ACC112 (cell line): ENCODE measurements around the gene CHCT1.
A peak's percentile ranks its signal among the peaks of the same experiment; 100 is the strongest.
"Not testable (repeated sequence)": the region's sequence is repeated elsewhere in the genome, so short reads cannot be mapped to it uniquely, and the experiment has no call there.

Experiments
- H2AFZ ChIP-seq: fragments of 200-600 bp; sonication (generic); one replicate; pipeline ENCODE4 v1.6.0; 2017; ENCODE audit warnings: antibody characterized with exemption, low read length; ENCODE audit not compliant: unreplicated experiment
- H3K27ac ChIP-seq: fragments of 200-600 bp; sonication (generic); 2 replicates; pipeline ENCODE4 v1.5.1; 2014; ENCODE audit warnings: low read depth, mild to moderate bottlenecking, antibody characterized with exemption, low read length, moderate library complexity
- H3K27me3 ChIP-seq: fragments of 200-600 bp; sonication (generic); 2 replicates; pipeline ENCODE4 v1.6.1; 2014; ENCODE audit warnings: mild to moderate bottlenecking, antibody characterized with exemption, low read length, moderate library complexity, mixed read lengths; ENCODE audit not compliant: insufficient read depth
- H3K36me3 ChIP-seq: fragments of 200-600 bp; sonication (generic); 2 replicates; pipeline ENCODE4 v1.6.1; 2016; ENCODE audit warnings: mild to moderate bottlenecking, antibody characterized with exemption, low read length, moderate library complexity, mixed read lengths; ENCODE audit not compliant: insufficient read depth
- H3K4me1 ChIP-seq: fragments of 200-600 bp; sonication (generic); one replicate; pipeline ENCODE4 v1.6.1; 2016; ENCODE audit warnings: low read length, mixed read lengths; ENCODE audit not compliant: insufficient read depth, unreplicated experiment, control insufficient read depth
- H3K4me3 ChIP-seq: fragments of 200-600 bp; sonication (generic); 2 replicates; pipeline ENCODE4 v1.5.1; 2014; ENCODE audit warnings: mild to moderate bottlenecking, low read depth, low read length
- H3K79me2 ChIP-seq: fragments of 200-600 bp; sonication (generic); one replicate; pipeline ENCODE4 v1.6.0; 2016; ENCODE audit warnings: low read length; ENCODE audit not compliant: control insufficient read depth, unreplicated experiment, insufficient read depth

Gene CHCT1

GRCh38 chr17:60423865-60424264 lies 1.6 kb downstream of the CHCT1 start:
- H3K27ac ChIP-seq = no peak overlapping the region
- no peak overlapping the region for H3K4me3 ChIP-seq
- no peaks in the 10 kb centered on the region for H3K79me2 ChIP-seq
- H3K36me3 ChIP-seq = no peaks in the 10 kb centered on the region
- no peak overlapping the region for H2AFZ ChIP-seq
- H3K4me1 ChIP-seq = peaks cover 5% of the 10 kb centered on the region
- no peaks in the 10 kb centered on the region for H3K27me3 ChIP-seq

GRCh38 chr17:60425626-60426025 lies 3.3 kb downstream of the CHCT1 start:
- H3K27me3 ChIP-seq = no peaks in the 10 kb centered on the region
- peaks cover 5% of the 10 kb centered on the region for H3K4me1 ChIP-seq
- no peak overlapping the region for H2AFZ ChIP-seq
- H3K4me3 ChIP-seq = no peak overlapping the region
- H3K27ac ChIP-seq = no peak overlapping the region
- no peaks in the 10 kb centered on the region for H3K79me2 ChIP-seq
- H3K36me3 ChIP-seq = no peaks in the 10 kb centered on the region

GRCh38 chr17:60426596-60426995 lies 4.3 kb downstream of the CHCT1 start:
- Histone ChIP-seq H3K36me3 (no peaks in the 10 kb centered on the region), H3K27ac (no peak overlapping the region), H3K79me2 (no peaks in the 10 kb centered on the region), H3K27me3 (no peaks in the 10 kb centered on the region), H3K4me1 (no peaks in the 10 kb centered on the region), H2AFZ (no peak overlapping the region), H3K4me3 (no peak overlapping the region)

- H2AFZ ChIP-seq, H3K27ac ChIP-seq, H3K27me3 ChIP-seq, H3K4me3 ChIP-seq, H3K4me1 ChIP-seq, H3K79me2 ChIP-seq, H3K36me3 ChIP-seq: not testable (repeated sequence)
Observed at GRCh38 chr17:60428491-60428890, 6.2 kb downstream of the CHCT1 start.

- not testable (repeated sequence) for H3K4me3 ChIP-seq, H3K79me2 ChIP-seq, H3K4me1 ChIP-seq, H3K27me3 ChIP-seq, H3K27ac ChIP-seq, H3K36me3 ChIP-seq, H2AFZ ChIP-seq
Observed at GRCh38 chr17:60430561-60430960, 8.3 kb downstream of the CHCT1 start.

DNA sequence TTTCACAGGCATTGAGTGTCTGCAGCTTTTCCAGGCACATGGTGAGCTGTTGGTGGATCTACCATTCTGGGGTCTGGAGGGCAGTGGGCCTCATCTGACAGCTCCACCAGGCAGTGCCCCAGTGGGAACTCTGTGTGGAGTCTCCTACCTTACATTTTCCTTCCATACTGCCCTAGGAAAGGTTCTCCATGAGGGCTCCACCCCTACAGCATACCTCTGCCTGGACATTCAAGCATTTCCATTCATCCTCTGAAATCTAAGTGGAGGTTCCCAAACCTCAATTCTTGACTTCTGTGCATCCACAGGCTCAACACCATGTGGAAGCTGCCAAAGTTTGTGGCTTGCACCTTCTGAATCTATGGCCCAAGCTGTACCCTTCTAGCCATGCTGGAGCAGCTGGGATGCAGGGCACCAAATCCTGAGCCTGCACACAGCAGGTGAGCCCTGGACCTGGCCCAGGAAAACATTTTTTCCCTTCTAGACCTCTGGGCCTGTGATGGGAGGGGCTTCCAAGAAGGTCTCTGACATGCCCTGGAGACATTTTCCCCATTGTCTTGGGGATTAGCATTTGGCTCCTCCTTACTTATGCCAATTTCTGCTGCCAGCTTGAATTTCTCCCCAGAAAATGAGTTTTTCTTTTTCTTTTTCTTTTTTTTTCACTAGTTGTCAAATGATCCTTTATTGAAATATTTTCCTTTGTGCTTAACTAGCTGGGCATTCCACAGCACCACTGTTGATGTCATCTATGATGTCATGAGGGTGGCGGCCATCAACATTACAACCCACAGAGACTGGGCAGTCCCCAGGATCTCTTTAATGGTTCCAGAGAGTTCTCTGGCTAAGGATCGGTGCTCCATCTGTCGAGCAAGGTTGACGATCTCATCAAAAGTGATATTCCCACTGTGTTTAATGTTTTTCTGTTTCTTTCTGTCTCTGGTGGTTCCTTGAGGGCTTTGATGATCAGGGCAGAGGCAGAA lies 11.0 kb downstream of the CHCT1 start:
- H3K27me3 ChIP-seq, H3K79me2 ChIP-seq, H3K36me3 ChIP-seq, H3K4me1 ChIP-seq, H3K4me3 ChIP-seq, H3K27ac ChIP-seq, H2AFZ ChIP-seq: not testable (repeated sequence)

DNA sequence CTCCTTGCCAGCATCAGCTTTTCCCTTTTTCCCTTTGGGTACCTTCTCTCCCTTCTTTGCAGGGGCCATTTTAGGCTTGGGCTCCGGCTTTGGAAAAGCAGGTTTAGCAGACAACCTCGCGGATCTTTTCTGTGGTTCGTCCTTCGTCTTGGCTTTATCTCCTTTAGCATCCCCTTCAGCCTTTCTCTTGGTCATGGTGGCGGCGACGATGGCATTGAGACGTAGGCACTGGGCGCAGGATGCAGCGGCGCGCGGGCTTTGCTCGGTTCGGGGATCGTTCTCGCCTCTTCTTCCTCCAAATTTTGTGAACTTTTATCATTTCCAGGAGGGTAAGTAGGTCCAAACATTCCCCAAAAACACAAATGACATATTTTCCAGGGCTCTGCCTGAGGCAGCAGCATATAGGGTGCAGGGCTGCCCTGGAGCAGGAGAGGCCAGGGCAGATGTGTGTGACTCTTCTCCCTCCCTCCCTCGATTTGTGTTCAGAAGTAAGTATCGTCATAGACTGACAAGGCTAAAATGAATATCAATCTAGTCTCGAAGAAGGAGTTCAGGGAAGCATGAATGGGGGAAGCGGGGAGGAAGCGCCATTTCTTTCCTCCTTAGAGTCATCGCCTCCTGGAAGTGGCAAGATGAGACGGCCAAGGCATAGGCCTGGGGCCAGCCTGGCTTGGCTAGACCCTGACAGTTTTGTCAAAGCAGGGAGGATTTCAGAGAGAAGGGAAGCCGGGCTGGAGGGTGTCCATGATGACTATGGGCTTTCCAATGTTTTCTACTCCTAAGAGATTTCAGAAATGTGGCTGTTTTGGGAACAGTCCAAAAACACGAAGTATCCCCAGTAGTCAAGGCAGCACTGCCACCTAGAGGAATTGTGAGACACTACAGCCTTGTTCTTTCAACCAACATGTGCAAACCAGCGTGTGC lies 13.2 kb downstream of the CHCT1 start:
- H3K4me1 ChIP-seq = peaks cover 4% of the 10 kb centered on the region
- peak overlapping the region; percentile 99 for H2AFZ ChIP-seq
- peak overlapping the region; percentile 42; the same call in 1 of the 2 replicates for H3K27ac ChIP-seq
- H3K4me3 ChIP-seq = peak overlapping the region; percentile 52
- no peaks in the 10 kb centered on the region for H3K27me3 ChIP-seq
- no peaks in the 10 kb centered on the region for H3K36me3 ChIP-seq
- no peaks in the 10 kb centered on the region for H3K79me2 ChIP-seq

DNA sequence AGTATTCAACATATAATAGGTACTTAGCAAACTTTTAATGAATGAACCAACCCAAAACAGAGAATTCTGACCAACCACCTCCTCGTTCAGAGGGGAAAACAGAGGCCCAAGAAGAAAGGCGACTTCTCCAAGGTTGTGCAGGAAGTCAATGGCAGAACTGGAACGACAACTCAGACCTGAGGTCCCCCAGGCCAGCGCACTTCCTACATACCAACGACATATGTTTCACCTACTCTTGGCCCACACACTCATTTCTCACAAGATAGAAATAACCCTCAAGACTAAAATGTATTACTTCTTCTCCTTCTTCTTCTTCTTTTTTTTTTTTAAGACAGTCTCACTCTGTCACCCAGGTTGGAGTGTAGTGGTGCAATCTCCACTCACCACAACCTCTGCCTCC lies 14.4 kb downstream of the CHCT1 start:
- Histone ChIP-seq H2AFZ (no peak overlapping the region), H3K36me3 (no peaks in the 10 kb centered on the region), H3K27ac (no peak overlapping the region), H3K27me3 (no peaks in the 10 kb centered on the region), H3K79me2 (no peaks in the 10 kb centered on the region), H3K4me1 (peaks cover 4% of the 10 kb centered on the region), H3K4me3 (no peak overlapping the region)

GRCh38 chr17:60439501-60439900 lies 17.2 kb downstream of the CHCT1 start:
- H3K27ac ChIP-seq = peak overlapping the region; percentile 16; the same call in 1 of the 2 replicates
- H3K27me3 ChIP-seq = no peaks in the 10 kb centered on the region
- peak overlapping the region; percentile 52; the same call in 1 of the 2 replicates for H3K4me3 ChIP-seq
- H3K36me3 ChIP-seq = no peaks in the 10 kb centered on the region
- peak overlapping the region; percentile 88 for H2AFZ ChIP-seq
- H3K79me2 ChIP-seq = no peaks in the 10 kb centered on the region
- H3K4me1 ChIP-seq = peaks cover 18% of the 10 kb centered on the region

DNA sequence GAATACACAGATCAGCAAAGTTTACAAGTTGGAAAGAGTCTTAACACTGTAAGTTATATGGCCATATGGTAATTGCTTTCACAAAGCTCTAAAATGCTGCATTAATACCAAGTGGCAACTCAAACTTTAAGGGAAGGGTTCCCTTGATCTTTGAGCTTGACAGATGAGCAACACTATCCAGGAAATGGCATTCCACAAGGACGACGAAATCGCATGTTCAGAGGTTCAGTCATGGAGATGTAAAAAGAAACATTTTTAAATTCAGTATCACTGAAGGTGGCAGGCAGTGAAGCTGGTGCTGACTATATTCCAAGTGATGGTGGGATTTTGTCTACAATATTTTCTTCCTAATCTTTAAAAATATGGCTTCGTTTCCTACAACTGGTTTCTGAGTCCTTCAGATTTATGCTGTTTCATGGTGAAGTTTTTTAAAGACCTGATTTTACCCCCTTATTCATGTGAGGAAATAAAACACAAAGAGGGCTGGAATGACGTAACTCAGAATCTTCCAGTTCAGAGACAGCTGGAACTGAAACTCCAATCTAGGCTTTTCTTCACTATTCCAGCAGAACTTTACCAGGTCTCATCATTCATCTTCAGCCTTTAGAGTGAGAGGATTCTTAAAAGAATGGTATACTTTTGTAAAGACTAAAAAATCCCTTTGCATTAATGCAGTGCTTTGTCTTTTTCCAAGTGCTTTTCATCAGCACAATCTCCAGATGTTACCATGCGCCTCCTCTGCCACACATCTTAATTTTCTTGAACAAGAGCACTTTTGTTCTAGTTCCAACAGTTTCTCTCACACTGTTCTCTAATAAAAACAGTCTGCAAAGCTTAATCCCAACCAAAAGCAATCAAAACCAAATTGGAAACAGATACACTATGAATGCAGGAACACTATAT lies 20.2 kb downstream of the CHCT1 start:
- Histone ChIP-seq H2AFZ (no peak overlapping the region), H3K27me3 (no peaks in the 10 kb centered on the region), H3K79me2 (no peaks in the 10 kb centered on the region), H3K36me3 (0 out of 2 replicates have a peak, but pooled peaks cover 3% of the 10 kb centered on the region), H3K4me1 (peaks cover 14% of the 10 kb centered on the region), H3K4me3 (no peak overlapping the region), H3K27ac (no peak overlapping the region)
